Activated T-helper 17 cell treated with anti-CD3 and anti-CD28 coated beads, Interleukin-2, amount 50 U/mL, for 72 hours (primary cell): ENCODE data around the gene MYO1C. TPM values are rescaled to one million over a fixed set of nuclear protein-coding genes. Genes with fewer than 3 reads are reported as not detected.
"Not testable (repeated sequence)": the region's sequence is repeated elsewhere in the genome, so short reads cannot be mapped to it uniquely, and the experiment has no call there.

Experiments used
- ATAC-seq: fragments of 150-1000 bp; cut with Tn5 transposase; replicated peaks from 2 replicates; pipeline ENCODE4 v1.10.0; 2021; ENCODE audit warnings: mild to moderate bottlenecking, moderate library complexity
- H3K27ac Mint-ChIP-seq: one replicate; pipeline ENCODE4 v1.8.0; 2022; ENCODE audit warnings: mixed read lengths
- H3K27me3 Mint-ChIP-seq: one replicate; pipeline ENCODE4 v1.8.0; 2022; ENCODE audit warnings: mixed read lengths
- H3K36me3 Mint-ChIP-seq: one replicate; pipeline ENCODE4 v1.8.0; 2022; ENCODE audit warnings: low read depth, mild to moderate bottlenecking, mixed read lengths
- H3K4me1 Mint-ChIP-seq: one replicate; pipeline ENCODE4 v1.8.0; 2022; ENCODE audit warnings: mixed read lengths
- H3K4me3 Mint-ChIP-seq: one replicate; pipeline ENCODE4 v1.8.0; 2022; ENCODE audit warnings: mild to moderate bottlenecking, mixed read lengths
- H3K9me3 Mint-ChIP-seq: one replicate; pipeline ENCODE4 v1.8.0; 2022; ENCODE audit warnings: mixed read lengths
- total RNA-seq, 2 donors: library from RNA; stranded (reverse); gene quantifications; one replicate each; pipeline ENCODE4 v1.2.3, GENCODE V29; 2022

MYO1C gene
- total RNA-seq, 2 donors from 2014 or later, result 46.6 to 51.0 TPM

GRCh38 chr17:1420163-1420562 is 72.3 kb downstream of the MYO1C start:
- H3K27ac Mint-ChIP-seq, result no peak overlapping the region
- no peaks in the 10 kb centered on the region for H3K9me3 Mint-ChIP-seq
- peaks cover 58% of the 10 kb centered on the region for H3K36me3 Mint-ChIP-seq
- no peak overlapping the region for H3K4me3 Mint-ChIP-seq
- peaks cover 16% of the 10 kb centered on the region for H3K4me1 Mint-ChIP-seq
- no peaks in the 10 kb centered on the region for H3K27me3 Mint-ChIP-seq
- no peak for ATAC-seq

- Mint-ChIP-seq H3K36me3 (peaks cover 44% of the 10 kb centered on the region), H3K4me1 (peaks cover 16% of the 10 kb centered on the region)
- not testable (repeated sequence) for H3K27me3 Mint-ChIP-seq, ATAC-seq, H3K27ac Mint-ChIP-seq, H3K4me3 Mint-ChIP-seq, H3K9me3 Mint-ChIP-seq
These were observed 74.0 kb downstream of the MYO1C start for GRCh38 chr17:1418476-1418875.

DNA sequence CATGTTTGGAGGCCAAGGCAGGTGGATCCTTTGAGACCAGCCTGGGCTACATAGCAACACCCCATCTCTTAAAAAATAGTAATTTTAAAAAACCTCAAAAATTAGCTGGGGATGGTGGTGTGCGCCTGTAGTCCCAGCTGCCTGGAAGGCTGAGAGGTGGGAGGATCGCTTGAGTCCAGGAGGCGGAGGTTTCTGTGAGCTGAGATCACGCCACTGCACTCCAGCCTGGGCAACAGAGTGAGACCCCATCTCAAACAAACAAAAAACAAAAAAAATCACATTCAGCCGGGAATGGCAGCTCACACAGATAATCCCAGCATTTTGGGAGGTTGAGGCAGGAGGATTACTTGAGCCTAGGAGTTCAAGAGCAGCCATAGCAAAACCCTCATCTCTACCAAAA is 76.1 kb downstream of the MYO1C start:
- H3K27me3 Mint-ChIP-seq, result no peaks in the 10 kb centered on the region
- ATAC-seq, result no peak
- no peak overlapping the region for H3K27ac Mint-ChIP-seq

DNA sequence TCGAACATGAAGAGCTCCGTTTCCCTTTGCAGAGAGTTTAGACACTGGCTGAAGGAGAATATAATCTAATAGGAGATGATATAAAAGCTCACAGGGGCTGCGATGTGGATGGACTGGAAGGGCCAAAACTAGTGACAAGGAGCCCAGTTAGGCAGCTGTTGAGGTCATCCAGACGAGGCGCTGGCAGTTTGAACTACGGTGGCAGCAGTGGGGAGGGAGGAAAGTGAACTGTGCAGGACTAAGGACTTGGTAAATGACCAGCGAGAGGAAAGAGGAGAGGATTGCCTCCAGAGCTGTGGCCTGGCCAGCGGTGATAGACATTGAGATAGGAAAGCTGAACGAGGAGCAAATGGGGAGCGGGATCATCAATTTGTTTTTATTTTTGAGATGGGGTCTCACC is 77.9 kb downstream of the MYO1C start:
- ATAC-seq, result no peak
- Mint-ChIP-seq H3K4me1 (peaks cover 7% of the 10 kb centered on the region), H3K27me3 (no peaks in the 10 kb centered on the region), H3K36me3 (peaks cover 9% of the 10 kb centered on the region), H3K4me3 (no peak overlapping the region), H3K9me3 (no peaks in the 10 kb centered on the region), H3K27ac (no peak overlapping the region)

More for the DNA sequence above, 76.1 kb downstream of the MYO1C start:
- H3K4me3 Mint-ChIP-seq, result no peak overlapping the region
- H3K36me3 Mint-ChIP-seq, result peaks cover 24% of the 10 kb centered on the region
- H3K9me3 Mint-ChIP-seq, result no peaks in the 10 kb centered on the region
- H3K4me1 Mint-ChIP-seq, result peaks cover 7% of the 10 kb centered on the region

Other genes with a start within 250 kb of the MYO1C start
- not detected for gene BHLHA9, start 222.2 kb downstream of the MYO1C start, total RNA-seq
- under 1 TPM; 0.06 to 0.08 TPM for gene TRARG1, start 213.0 kb downstream of the MYO1C start, total RNA-seq
- 100 to 1,000 TPM; 247 to 515 TPM for gene YWHAE, start 92.5 kb downstream of the MYO1C start, total RNA-seq
- 10 to 100 TPM; 15.5 to 21.6 TPM for gene CRK, start 36.5 kb downstream of the MYO1C start, total RNA-seq
- gene INPP5K, start 23.9 kb upstream of the MYO1C start, total RNA-seq, result 10 to 100 TPM; 29.9 to 30.4 TPM
- gene PITPNA, start 70.1 kb upstream of the MYO1C start, total RNA-seq, result 10 to 100 TPM; 28.8 to 45.0 TPM
- gene SLC43A2, start 136.1 kb upstream of the MYO1C start, total RNA-seq, result 1 to 10 TPM in 1 of 2 donors, under 1 TPM in 1; 0.52 to 1.6 TPM
- 1 to 10 TPM; 2.5 to 5.7 TPM for gene SCARF1, start 153.0 kb upstream of the MYO1C start, total RNA-seq
- 1 to 10 TPM; 2.4 to 6.1 TPM for gene RILP, start 157.2 kb upstream of the MYO1C start, total RNA-seq
- gene PRPF8, start 192.2 kb upstream of the MYO1C start, total RNA-seq, result 100 to 1,000 TPM; 353 to 426 TPM
- 1 to 10 TPM in 1 of 2 donors, under 1 TPM in 1; 0.26 to 1.1 TPM for gene TLCD2, start 217.7 kb upstream of the MYO1C start, total RNA-seq
- gene WDR81, start 232.0 kb upstream of the MYO1C start, total RNA-seq, result 10 to 100 TPM; 13.2 to 20.2 TPM